Mucosa of rectum (tissue), 2 donors: ENCODE data around the gene EXOSC3.
"Not testable (repeated sequence)": the region's sequence is repeated elsewhere in the genome, so short reads cannot be mapped to it uniquely, and the experiment has no call there.

Experiments
- H3K27ac ChIP-seq, 2 donors: one replicate each; pipeline ENCODE4 v1.7.0; 2013; ENCODE audit warnings: inconsistent platforms in 2 of 2, low read depth in 2 of 2, low read length in 2 of 2
- H3K27me3 ChIP-seq, 2 donors: one replicate each; pipeline ENCODE4 v1.7.0; 2013; ENCODE audit warnings: low read length in 2 of 2; ENCODE audit not compliant: control insufficient read depth in 2 of 2, insufficient read depth in 2 of 2
- H3K36me3 ChIP-seq, 2 donors: one replicate each; pipeline ENCODE4 v1.7.0; 2013; ENCODE audit warnings: low read length in 2 of 2; ENCODE audit not compliant: control insufficient read depth in 2 of 2, insufficient read depth in 2 of 2
- H3K4me1 ChIP-seq, 2 donors: one replicate each; pipeline ENCODE4 v1.7.0; 2013; ENCODE audit warnings: low read length in 2 of 2, mild to moderate bottlenecking in 1 of 2; ENCODE audit not compliant: control insufficient read depth in 2 of 2, insufficient read depth in 2 of 2
- H3K4me3 ChIP-seq, 2 donors: one replicate each; pipeline ENCODE4 v1.7.0; 2013; ENCODE audit warnings: low read length in 2 of 2
- H3K9ac ChIP-seq, 2 donors: one replicate each; pipeline ENCODE4 v1.7.0; 2013; ENCODE audit warnings: low read length in 2 of 2, low read depth in 1 of 2, mild to moderate bottlenecking in 1 of 2
- H3K9me3 ChIP-seq, 2 donors: one replicate each; pipeline ENCODE4 v1.7.0; 2013; ENCODE audit warnings: low read length in 2 of 2; ENCODE audit not compliant: control insufficient read depth in 2 of 2
- donor health status: healthy.
- donor health status: Normal muscosa, but diverticular disease.

EXOSC3 gene

DNA sequence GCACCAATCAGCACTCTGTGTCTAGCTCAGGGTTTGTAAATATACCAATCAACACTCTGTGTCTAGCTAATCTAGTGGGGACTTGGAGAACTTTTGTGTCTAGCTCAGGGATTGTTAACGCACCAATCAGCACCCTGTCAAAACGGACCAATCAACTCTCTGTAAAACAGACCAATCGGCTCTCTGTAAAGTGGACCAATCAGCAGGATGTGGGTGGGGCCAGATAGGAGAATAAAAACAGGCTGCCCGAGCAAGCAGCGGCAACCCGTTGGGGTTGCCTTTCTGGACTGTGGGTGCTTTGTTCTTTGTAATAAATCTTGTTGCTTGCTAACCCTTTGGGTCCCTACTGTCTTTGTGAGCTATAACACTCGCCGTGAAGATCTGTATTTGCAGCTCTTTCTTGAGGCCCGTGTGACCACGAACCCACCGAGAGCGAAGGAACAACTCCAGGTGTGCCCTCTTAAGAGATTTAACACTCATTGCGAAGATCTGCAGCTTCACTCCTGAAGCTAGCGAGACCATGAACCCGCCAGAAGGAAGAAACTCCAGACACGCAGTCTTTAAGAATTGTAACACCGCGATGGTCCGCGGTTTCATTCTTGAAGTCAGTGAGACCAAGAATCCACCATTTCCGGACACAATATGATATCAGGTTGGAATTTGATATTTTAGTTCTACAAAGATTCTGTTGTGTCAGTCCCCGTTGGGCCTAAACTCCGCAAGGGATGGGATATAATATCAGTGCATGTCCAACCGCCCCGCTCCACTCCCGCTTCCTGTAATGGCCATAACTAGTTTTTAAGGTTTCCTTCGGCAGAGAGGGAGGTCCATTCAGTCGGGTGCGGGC is 32.0 kb downstream of the EXOSC3 start:
- Histone ChIP-seq H3K4me1 (peaks cover 11 to 13% of the 10 kb centered on the region in 2 donors), H3K36me3 (peaks cover 0 to 3% of the 10 kb centered on the region in 2 donors), H3K9ac (peak overlapping the region in 1 of 2 donors; percentile 86), H3K4me3 (peak overlapping the region; percentile 81 to 98), H3K27ac (no peak overlapping the region), H3K27me3 (no peaks in the 10 kb centered on the region), H3K9me3 (no peaks in the 10 kb centered on the region)

- H3K4me1 ChIP-seq = peaks cover 11 to 13% of the 10 kb centered on the region in 2 donors
- H3K36me3 ChIP-seq, H3K27ac ChIP-seq, H3K27me3 ChIP-seq, H3K9ac ChIP-seq, H3K4me3 ChIP-seq, H3K9me3 ChIP-seq: not testable (repeated sequence)
Observed at GRCh38 chr9:37752112-37752511, 32.8 kb downstream of the EXOSC3 start.

DNA sequence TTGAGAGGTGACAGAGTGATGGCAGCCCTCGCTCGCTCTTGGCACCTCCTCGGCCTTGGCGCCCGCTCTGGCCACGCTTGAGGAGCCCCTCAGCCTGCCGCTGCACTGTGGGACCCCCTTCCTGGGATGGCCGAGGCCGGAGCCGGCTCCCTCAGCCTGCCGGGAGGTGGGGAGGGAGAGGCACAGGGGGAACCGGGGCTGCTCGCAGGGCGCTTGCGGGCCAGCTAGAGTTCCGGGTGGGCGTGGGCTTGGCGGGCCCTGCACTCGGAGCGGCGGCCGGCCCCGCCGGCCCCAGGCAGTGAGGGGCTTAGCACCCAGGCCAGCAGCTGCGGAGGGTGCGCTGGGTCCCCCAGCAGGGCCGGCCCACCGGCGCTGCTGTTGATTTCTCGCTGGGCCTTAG is 33.2 kb downstream of the EXOSC3 start:
- H3K4me3 ChIP-seq, H3K36me3 ChIP-seq, H3K9me3 ChIP-seq, H3K27ac ChIP-seq, H3K27me3 ChIP-seq, H3K9ac ChIP-seq: not testable (repeated sequence)
- H3K4me1 ChIP-seq = peaks cover 11 to 13% of the 10 kb centered on the region in 2 donors

DNA sequence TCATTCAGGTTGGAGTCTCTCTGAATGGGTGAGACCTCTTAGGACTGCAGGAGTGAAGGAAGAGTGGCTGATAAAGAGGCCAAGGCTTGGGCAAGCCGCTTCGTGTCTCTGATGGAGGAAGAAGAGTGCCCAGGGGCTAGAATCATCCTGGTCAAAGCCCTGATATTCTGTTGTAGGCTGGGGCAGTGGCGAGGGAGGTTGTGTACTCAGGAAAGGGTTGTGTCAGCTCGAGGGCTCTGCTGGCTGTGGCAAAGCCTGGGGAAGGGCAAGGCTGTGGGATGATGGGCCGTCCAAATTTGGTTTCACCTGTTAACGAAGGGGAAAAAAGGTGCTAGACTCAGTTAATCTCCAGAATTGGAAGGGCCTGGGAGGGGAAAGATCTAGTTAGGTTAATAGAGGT is 33.7 kb downstream of the EXOSC3 start:
- Histone ChIP-seq H3K4me1 (peaks cover 11 to 13% of the 10 kb centered on the region in 2 donors), H3K9me3 (no peaks in the 10 kb centered on the region), H3K27ac (no peak overlapping the region), H3K36me3 (no peaks in the 10 kb centered on the region), H3K9ac (no peak overlapping the region), H3K27me3 (no peaks in the 10 kb centered on the region), H3K4me3 (no peak overlapping the region)

DNA sequence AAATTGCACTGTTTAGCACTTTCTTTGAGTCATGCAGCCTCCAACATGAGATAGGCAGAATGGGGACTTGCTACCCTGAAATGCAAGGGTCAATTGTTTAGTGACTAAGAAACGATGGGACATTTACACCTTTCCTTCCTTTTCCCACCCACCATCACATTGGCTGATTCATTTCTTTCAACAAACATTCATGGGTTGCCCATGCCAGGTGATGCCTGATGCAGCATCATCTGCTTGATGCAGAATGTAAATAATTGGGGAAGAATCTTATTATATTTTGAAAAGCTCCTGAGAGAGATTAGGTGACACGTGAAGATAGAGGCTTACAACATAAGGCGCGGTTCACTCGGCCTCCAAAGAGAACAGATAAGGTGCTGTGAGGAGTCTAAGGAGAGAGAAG is 35.7 kb downstream of the EXOSC3 start:
- Histone ChIP-seq H3K4me1 (peaks cover 3 to 6% of the 10 kb centered on the region in 2 donors), H3K27ac (no peak overlapping the region), H3K36me3 (no peaks in the 10 kb centered on the region), H3K9ac (no peak overlapping the region), H3K9me3 (no peaks in the 10 kb centered on the region), H3K4me3 (no peak overlapping the region), H3K27me3 (no peaks in the 10 kb centered on the region)

DNA sequence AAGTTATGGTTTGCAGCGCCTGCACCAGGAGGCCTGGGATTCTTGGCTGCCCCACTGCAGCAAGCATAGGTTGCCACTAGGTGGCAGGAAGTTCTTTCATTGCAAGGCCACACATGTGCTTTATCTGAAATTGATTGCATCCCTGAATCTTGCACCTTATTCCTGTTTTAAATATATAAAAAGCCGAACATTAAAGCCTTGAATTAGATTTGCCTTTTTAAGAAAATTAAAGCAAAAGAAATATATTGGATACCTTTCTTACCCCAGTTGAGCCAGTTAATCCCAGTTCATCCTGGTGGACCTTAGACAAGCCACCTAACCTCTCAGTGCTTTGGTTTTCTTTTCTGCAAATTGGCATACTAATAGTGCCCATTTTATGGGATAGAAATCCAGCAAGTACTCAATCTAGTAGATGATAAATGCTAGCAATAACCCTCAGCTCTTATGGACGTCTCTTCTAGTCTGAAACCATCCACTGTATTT is 37.6 kb downstream of the EXOSC3 start:
- no peaks in the 10 kb centered on the region for H3K4me1 ChIP-seq
- no peak overlapping the region for H3K9ac ChIP-seq
- no peaks in the 10 kb centered on the region for H3K27me3 ChIP-seq
- no peak overlapping the region for H3K27ac ChIP-seq
- H3K4me3 ChIP-seq = no peak overlapping the region
- no peaks in the 10 kb centered on the region for H3K36me3 ChIP-seq
- H3K9me3 ChIP-seq = no peaks in the 10 kb centered on the region

DNA sequence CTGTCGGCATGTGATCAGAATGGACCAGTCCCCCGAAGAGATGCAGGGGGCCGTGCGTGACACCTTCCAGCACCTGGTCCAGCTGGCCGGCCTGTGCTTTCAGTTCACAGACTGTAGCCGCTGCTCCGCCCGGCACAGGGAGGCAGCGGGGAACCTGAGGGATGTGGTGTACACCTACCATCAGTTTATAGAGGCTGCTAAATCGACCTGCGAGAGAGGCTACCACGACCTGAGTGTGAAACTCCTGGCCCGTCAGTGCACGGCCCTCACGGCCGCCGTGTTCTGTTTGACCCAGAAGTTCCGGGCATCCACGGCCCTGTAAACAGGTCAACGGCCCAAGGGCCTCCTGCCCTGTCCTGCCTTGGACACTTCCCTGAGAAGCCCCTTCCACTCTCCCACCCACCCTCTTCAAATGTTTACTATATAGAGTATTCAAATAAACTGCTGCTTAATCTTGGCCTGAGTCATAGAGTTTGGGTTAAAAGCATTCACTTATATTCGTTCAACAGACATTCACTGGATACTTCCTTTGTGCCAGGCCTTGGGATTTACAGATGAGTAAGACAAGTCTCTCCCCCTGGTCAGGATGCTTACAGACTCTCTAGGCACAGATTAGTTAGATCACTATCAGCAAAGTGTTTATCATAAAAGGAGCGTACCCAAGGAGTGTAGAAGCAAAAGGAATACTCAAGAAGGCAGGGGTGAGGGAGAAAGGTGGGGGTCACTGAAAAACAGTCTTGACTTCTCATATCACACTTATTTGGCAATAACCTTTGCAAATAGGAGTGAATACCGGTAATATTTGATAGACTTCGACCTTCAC is 38.2 kb downstream of the EXOSC3 start:
- H3K36me3 ChIP-seq = no peaks in the 10 kb centered on the region
- H3K27ac ChIP-seq = no peak overlapping the region
- H3K9ac ChIP-seq = no peak overlapping the region
- no peaks in the 10 kb centered on the region for H3K4me1 ChIP-seq
- H3K9me3 ChIP-seq = no peaks in the 10 kb centered on the region
- H3K27me3 ChIP-seq = no peaks in the 10 kb centered on the region
- no peak overlapping the region for H3K4me3 ChIP-seq

- no peak overlapping the region for H3K9ac ChIP-seq
- H3K4me3 ChIP-seq = no peak overlapping the region
- H3K36me3 ChIP-seq = no peaks in the 10 kb centered on the region
- H3K9me3 ChIP-seq = no peaks in the 10 kb centered on the region
- H3K27ac ChIP-seq = no peak overlapping the region
- no peaks in the 10 kb centered on the region for H3K4me1 ChIP-seq
- no peaks in the 10 kb centered on the region for H3K27me3 ChIP-seq
Observed at GRCh38 chr9:37745970-37746369, 38.9 kb downstream of the EXOSC3 start.

DNA sequence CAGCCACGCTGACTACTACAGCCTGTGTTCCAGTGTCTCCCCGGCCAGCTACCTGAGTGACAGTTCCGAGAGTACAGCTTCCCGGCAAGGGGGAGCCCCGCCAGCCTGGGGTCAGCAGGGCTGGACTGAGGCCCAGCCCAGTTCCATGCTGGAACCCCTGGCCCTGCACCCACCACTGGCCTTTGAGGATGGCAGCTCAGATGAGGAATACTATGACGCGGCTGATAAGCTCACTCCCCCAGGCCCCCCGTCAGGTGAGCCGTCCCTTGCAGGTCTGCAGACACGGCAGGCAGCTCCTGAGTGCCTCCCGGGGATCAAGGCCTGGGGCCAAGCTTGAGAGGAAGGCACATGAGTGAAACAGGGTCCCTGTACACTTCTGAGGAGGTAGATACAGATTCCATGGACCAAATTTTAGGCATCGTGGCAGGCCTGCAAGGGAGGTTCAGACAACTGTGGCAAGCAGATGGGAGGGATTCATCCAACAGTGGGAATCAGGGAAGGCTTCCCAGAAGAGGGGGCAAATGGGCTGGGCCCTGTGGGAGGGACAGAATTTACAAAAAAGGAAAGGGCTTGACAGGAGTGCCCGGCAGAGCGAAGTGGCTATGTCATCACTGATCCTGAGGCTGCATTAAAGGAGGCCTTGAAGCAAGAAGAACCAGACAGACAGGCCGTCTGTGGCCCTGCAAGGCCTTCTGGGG is 44.1 kb downstream of the EXOSC3 start:
- no peak overlapping the region for H3K27ac ChIP-seq
- no peaks in the 10 kb centered on the region for H3K9me3 ChIP-seq
- H3K9ac ChIP-seq = no peak overlapping the region
- no peak overlapping the region for H3K4me3 ChIP-seq
- no peaks in the 10 kb centered on the region for H3K36me3 ChIP-seq
- H3K27me3 ChIP-seq = no peaks in the 10 kb centered on the region
- no peaks in the 10 kb centered on the region for H3K4me1 ChIP-seq

GRCh38 chr9:37740128-37740527 is 44.7 kb downstream of the EXOSC3 start:
- Histone ChIP-seq H3K4me3 (no peak overlapping the region), H3K36me3 (no peaks in the 10 kb centered on the region), H3K9me3 (no peaks in the 10 kb centered on the region), H3K27me3 (no peaks in the 10 kb centered on the region), H3K9ac (no peak overlapping the region), H3K4me1 (no peaks in the 10 kb centered on the region), H3K27ac (no peak overlapping the region)
